Smooth muscle cell (in vitro differentiated cells): ENCODE data around the gene EFCAB11. TPM values are rescaled to one million over a fixed set of nuclear protein-coding genes. Genes with fewer than 3 reads are reported as not detected.

Experiments
- DNase-seq: peaks from one replicate; lab custom pipeline; 2025; ENCODE audit not compliant: unreplicated experiment; lab: John Stamatoyannopoulos, UW
- H2AFZ ChIP-seq: fragments of 200-600 bp; sonication (generic); 2 replicates; pipeline ENCODE4 v1.6.0; 2016; ENCODE audit warnings: antibody characterized with exemption, low read depth, mild to moderate bottlenecking
- H3F3A ChIP-seq: fragments of 200-600 bp; sonication (generic); 2 replicates; pipeline ENCODE4 v1.6.0; 2017; ENCODE audit warnings: antibody characterized with exemption, low read depth
- H3K27ac ChIP-seq: fragments of 200-600 bp; sonication (generic); 2 replicates; pipeline ENCODE4 v1.5.1; 2016; ENCODE audit warnings: low read depth, mild to moderate bottlenecking
- H3K27me3 ChIP-seq: fragments of 200-600 bp; sonication (generic); 2 replicates; pipeline ENCODE4 v1.6.1; 2016; ENCODE audit warnings: low read depth, mild to moderate bottlenecking
- H3K36me3 ChIP-seq: fragments of 200-600 bp; sonication (generic); 2 replicates; pipeline ENCODE4 v1.5.1; 2016; ENCODE audit warnings: low read depth
- H3K4me1 ChIP-seq: fragments of 200-600 bp; sonication (generic); 2 replicates; pipeline ENCODE4 v1.5.1; 2016; ENCODE audit warnings: low read depth
- H3K4me2 ChIP-seq: fragments of 200-600 bp; sonication (generic); 2 replicates; pipeline ENCODE4 v1.6.0; 2016; ENCODE audit warnings: mild to moderate bottlenecking
- H3K4me3 ChIP-seq: fragments of 200-600 bp; sonication (generic); 2 replicates; pipeline ENCODE4 v1.5.1; 2016; ENCODE audit warnings: mild to moderate bottlenecking
- H3K79me2 ChIP-seq: fragments of 200-600 bp; sonication (generic); 2 replicates; pipeline ENCODE4 v1.6.0; 2016; ENCODE audit warnings: low read depth, mild to moderate bottlenecking
- H3K9ac ChIP-seq: fragments of 200-600 bp; sonication (generic); 2 replicates; pipeline ENCODE4 v1.6.0; 2016; ENCODE audit warnings: low read depth
- H3K9me3 ChIP-seq: fragments of 200-600 bp; sonication (generic); replicated peaks from 2 replicates; pipeline ENCODE4 v1.5.1; 2016; ENCODE audit warnings: low read depth
- H4K20me1 ChIP-seq: fragments of 200-600 bp; sonication (generic); 2 replicates; pipeline ENCODE4 v1.6.0; 2016; ENCODE audit warnings: low read depth
- WGBS: methylation state at CpG from one replicate; pipeline ENCODE4 v1.1.7; 2016; ENCODE audit warnings: low lambda C conversion rate; 5-methylcytosine and 5-hydroxymethylcytosine counted together
- polyA plus RNA-seq: library from polyadenylated mRNA; unstranded; fragments of >200 nt; fragmentation: Nextera tagmentation; extraction: Ambion mirVana; gene quantifications from 2 replicates; pipeline ENCODE4 v1.2.1, GENCODE V29; 2016
- total RNA-seq: library from RNA; depleted of rRNA; stranded (reverse); fragments of >200 nt; gene quantifications from 2 replicates; pipeline ENCODE4 v1.2.3, GENCODE V29; 2014
- TF ChIP-seq, protein P1 (sequence below): fragments of 200-600 bp; sonication (generic); IDR thresholded peaks from 2 replicates; pipeline ENCODE4 v1.5.1; 2017; ENCODE audit warnings: borderline replicate concordance, mild to moderate bottlenecking, antibody characterized with exemption; ENCODE audit not compliant: insufficient read depth, poor library complexity, severe bottlenecking

The EFCAB11 gene
- total and polyA plus RNA-seq, 2 experiments from 2014 or later: 3.1 to 9.5 TPM

DNA sequence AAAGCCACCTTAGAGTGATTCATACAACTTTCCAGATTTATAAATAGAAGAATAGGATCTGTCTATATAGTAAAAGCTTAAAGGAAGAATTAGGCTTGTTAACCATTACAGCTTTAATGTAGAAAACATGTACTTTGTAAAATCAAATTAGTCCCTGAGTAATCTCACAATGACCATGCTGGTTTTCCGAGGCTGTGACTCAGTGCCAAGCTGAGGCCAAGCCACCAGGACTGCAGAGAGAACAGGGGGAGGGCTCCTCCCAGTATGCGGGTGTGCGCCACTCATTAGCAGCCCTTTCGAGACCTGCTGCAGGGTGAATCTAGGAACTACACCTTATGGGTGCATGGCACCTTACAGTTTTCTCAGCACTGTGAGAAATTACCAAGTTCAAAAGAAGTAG lies 167.0 kb downstream of the EFCAB11 start:
- no peaks in the 10 kb centered on the region for H3K4me1 ChIP-seq
- H3K27me3 ChIP-seq: no peaks in the 10 kb centered on the region
- no peak overlapping the region for H3K4me3 ChIP-seq
- H3K9ac ChIP-seq: no peak overlapping the region
- no peak overlapping the region for H3K4me2 ChIP-seq
- no peak overlapping the region for H3K27ac ChIP-seq
- no peaks in the 10 kb centered on the region for H3F3A ChIP-seq
- TF ChIP-seq, protein P1, sequence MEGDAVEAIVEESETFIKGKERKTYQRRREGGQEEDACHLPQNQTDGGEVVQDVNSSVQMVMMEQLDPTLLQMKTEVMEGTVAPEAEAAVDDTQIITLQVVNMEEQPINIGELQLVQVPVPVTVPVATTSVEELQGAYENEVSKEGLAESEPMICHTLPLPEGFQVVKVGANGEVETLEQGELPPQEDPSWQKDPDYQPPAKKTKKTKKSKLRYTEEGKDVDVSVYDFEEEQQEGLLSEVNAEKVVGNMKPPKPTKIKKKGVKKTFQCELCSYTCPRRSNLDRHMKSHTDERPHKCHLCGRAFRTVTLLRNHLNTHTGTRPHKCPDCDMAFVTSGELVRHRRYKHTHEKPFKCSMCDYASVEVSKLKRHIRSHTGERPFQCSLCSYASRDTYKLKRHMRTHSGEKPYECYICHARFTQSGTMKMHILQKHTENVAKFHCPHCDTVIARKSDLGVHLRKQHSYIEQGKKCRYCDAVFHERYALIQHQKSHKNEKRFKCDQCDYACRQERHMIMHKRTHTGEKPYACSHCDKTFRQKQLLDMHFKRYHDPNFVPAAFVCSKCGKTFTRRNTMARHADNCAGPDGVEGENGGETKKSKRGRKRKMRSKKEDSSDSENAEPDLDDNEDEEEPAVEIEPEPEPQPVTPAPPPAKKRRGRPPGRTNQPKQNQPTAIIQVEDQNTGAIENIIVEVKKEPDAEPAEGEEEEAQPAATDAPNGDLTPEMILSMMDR: no peak
- H3K36me3 ChIP-seq: no peaks in the 10 kb centered on the region
- 75% methylated on average over 4 of the region's 4 CpGs for WGBS
- DNase-seq: no peak
- H4K20me1 ChIP-seq: no peaks in the 10 kb centered on the region
- no peak overlapping the region for H2AFZ ChIP-seq
- no peaks in the 10 kb centered on the region for H3K9me3 ChIP-seq
- H3K79me2 ChIP-seq: no peaks in the 10 kb centered on the region

DNA sequence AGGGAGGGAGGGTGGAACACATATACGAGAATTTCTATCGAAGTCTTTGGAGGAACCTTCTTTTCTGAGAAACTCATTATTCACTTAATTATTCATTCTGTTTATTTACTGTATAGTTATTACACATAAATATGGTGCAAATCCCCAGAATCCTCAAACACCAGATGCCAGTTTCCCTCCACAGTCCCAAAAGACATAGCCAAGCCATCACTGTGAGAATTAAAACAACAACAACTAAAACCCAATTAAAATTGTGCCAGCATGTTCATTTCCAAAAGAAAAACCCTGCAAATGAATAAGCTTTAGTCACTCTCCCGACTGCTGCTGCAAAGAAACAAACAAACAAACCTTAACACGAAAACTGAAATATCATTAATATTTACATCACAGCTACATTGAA lies 173.5 kb downstream of the EFCAB11 start:
- TF ChIP-seq, protein P1: no peak
- 94% methylated on average over 4 of the region's 4 CpGs for WGBS

DNA sequence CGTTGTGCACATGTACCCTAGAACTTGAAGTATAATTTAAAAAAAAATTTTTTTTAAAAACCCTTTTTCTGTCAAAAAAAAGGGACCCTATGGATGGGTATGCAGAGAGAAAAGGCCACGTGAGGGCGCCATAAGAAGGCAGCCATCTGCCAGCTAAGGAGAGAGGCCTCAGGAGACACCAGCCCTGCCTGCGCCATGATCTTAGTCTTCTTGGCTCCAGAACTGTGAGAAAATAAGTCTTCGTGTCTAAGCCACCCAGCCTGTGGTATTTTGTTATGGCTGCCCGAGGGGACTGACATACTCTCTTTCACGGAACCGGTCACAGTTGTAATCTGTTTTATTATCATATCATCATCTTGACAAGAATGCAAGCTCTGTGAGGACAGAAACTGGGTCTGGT lies 174.8 kb downstream of the EFCAB11 start:
- 66% methylated on average over 7 of the region's 8 CpGs for WGBS
- H3K36me3 ChIP-seq: no peaks in the 10 kb centered on the region
- H3K9ac ChIP-seq: no peak overlapping the region
- H3K4me3 ChIP-seq: no peak overlapping the region
- no peaks in the 10 kb centered on the region for H4K20me1 ChIP-seq
- no peaks in the 10 kb centered on the region for H3K27me3 ChIP-seq
- no peak for DNase-seq
- no peak overlapping the region for H3K4me2 ChIP-seq
- H3K4me1 ChIP-seq: no peaks in the 10 kb centered on the region
- no peak overlapping the region for H2AFZ ChIP-seq
- no peak overlapping the region for H3K27ac ChIP-seq
- no peaks in the 10 kb centered on the region for H3F3A ChIP-seq
- TF ChIP-seq, protein P1: no peak
- H3K79me2 ChIP-seq: no peaks in the 10 kb centered on the region
- no peaks in the 10 kb centered on the region for H3K9me3 ChIP-seq

More for the DNA sequence above, 173.5 kb downstream of the EFCAB11 start:
- Histone ChIP-seq H2AFZ (no peak overlapping the region), H4K20me1 (no peaks in the 10 kb centered on the region), H3K79me2 (no peaks in the 10 kb centered on the region), H3F3A (no peaks in the 10 kb centered on the region), H3K36me3 (no peaks in the 10 kb centered on the region), H3K27ac (no peak overlapping the region), H3K4me1 (no peaks in the 10 kb centered on the region), H3K4me2 (no peak overlapping the region), H3K9me3 (no peaks in the 10 kb centered on the region), H3K4me3 (no peak overlapping the region), H3K27me3 (no peaks in the 10 kb centered on the region), H3K9ac (no peak overlapping the region)
- no peak for DNase-seq

DNA sequence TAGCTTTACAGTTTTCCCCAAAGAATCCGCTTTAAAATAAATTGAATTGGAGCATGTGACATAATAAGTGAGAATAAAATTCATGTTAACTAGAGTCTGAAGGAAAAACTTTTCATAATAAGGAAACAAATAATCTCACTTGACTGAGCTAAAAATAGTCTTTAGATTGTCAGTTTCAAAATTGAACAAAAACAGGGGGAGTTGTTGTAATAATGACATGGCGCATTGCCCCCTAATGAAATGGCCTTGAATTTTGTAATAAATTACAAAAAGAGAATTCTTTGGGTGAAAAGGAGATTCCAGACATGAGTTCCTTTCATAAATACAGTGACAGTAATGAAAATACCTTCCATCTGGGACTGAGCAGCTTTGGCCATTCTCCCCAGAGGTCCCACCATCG lies 178.6 kb downstream of the EFCAB11 start:
- Histone ChIP-seq H2AFZ (no peak overlapping the region), H3K4me2 (no peak overlapping the region), H3K36me3 (no peaks in the 10 kb centered on the region), H3K9ac (no peak overlapping the region), H3K79me2 (no peaks in the 10 kb centered on the region), H3F3A (no peaks in the 10 kb centered on the region), H3K27me3 (no peaks in the 10 kb centered on the region), H3K9me3 (no peaks in the 10 kb centered on the region), H3K27ac (no peak overlapping the region), H3K4me1 (peaks cover 9% of the 10 kb centered on the region), H4K20me1 (no peaks in the 10 kb centered on the region), H3K4me3 (no peak overlapping the region)
- 93% methylated on average over 3 of the region's 3 CpGs for WGBS
- TF ChIP-seq, protein P1: no peak
- DNase-seq: no peak
